Karpas-422 (cell line): ENCODE results near the gene SMYD3. TPM values are rescaled to one million over a fixed set of nuclear protein-coding genes. Genes with fewer than 3 reads are reported as not detected.

Source experiments
- DNase-seq: peaks from one replicate; pipeline ENCODE4 v3.0.0-alpha.2; 2015
- H2AFZ ChIP-seq: fragments of 200-600 bp; sonication (generic); 2 replicates; pipeline ENCODE4 v1.6.1; 2014; ENCODE audit warnings: antibody characterized with exemption, low read length, mixed read lengths
- H3K27ac ChIP-seq: fragments of 200-600 bp; sonication (generic); 2 replicates; pipeline ENCODE4 v1.5.1; 2014; ENCODE audit warnings: mild to moderate bottlenecking, low read length, moderate library complexity
- H3K27me3 ChIP-seq: fragments of 200-600 bp; sonication (generic); 2 replicates; pipeline ENCODE4 v1.6.1; 2014; ENCODE audit warnings: low read length, mixed read lengths
- H3K36me3 ChIP-seq: fragments of 200-600 bp; sonication (generic); 2 replicates; pipeline ENCODE4 v1.6.1; 2014; ENCODE audit warnings: low read length, mixed read lengths; ENCODE audit not compliant: insufficient read depth
- H3K4me1 ChIP-seq: fragments of 200-600 bp; sonication (generic); 2 replicates; pipeline ENCODE4 v1.6.1; 2014; ENCODE audit warnings: mild to moderate bottlenecking, low read length, mixed read lengths
- H3K4me2 ChIP-seq: fragments of 200-600 bp; sonication (generic); 2 replicates; pipeline ENCODE4 v1.6.1; 2014; ENCODE audit warnings: low read length, low read depth, mild to moderate bottlenecking; ENCODE audit not compliant: poor library complexity, severe bottlenecking
- H3K4me3 ChIP-seq: fragments of 200-600 bp; sonication (generic); 2 replicates; pipeline ENCODE4 v1.5.1; 2014; ENCODE audit warnings: mild to moderate bottlenecking, antibody characterized with exemption, low read length, mixed read lengths
- H3K79me2 ChIP-seq: fragments of 200-600 bp; sonication (generic); 2 replicates; pipeline ENCODE4 v1.6.1; 2014; ENCODE audit warnings: mild to moderate bottlenecking, low read length, mixed read lengths
- H3K9ac ChIP-seq: fragments of 200-600 bp; sonication (generic); 2 replicates; pipeline ENCODE4 v1.6.0; 2014; ENCODE audit warnings: low read length
- H3K9me2 ChIP-seq: fragments of 200-600 bp; sonication (generic), shearing (Covaris generic); replicated peaks from 2 replicates; pipeline ENCODE4 v1.6.0; 2014; ENCODE audit warnings: mild to moderate bottlenecking, low read length, moderate library complexity; ENCODE audit not compliant: insufficient read depth
- H3K9me3 ChIP-seq: fragments of 300-700, 200-600 bp; sonication (generic); 2 replicates; pipeline ENCODE4 v1.6.1; 2014; ENCODE audit warnings: low read length, mixed read lengths
- H4K20me1 ChIP-seq: fragments of 200-600 bp; sonication (generic); 2 replicates; pipeline ENCODE4 v1.6.1; 2014; ENCODE audit warnings: mild to moderate bottlenecking, antibody characterized with exemption, low read length, low read depth; ENCODE audit not compliant: insufficient read depth
- total RNA-seq: library from RNA; depleted of rRNA; stranded (reverse); fragments of >200 nt; shearing (Covaris generic); gene quantifications from 2 replicates; pipeline ENCODE4 v1.2.3, GENCODE V29; 2014; ENCODE audit warnings: low replicate concordance

The SMYD3 gene
- total RNA-seq, 1 experiment from 2014 or later = 67.1 TPM

DNA sequence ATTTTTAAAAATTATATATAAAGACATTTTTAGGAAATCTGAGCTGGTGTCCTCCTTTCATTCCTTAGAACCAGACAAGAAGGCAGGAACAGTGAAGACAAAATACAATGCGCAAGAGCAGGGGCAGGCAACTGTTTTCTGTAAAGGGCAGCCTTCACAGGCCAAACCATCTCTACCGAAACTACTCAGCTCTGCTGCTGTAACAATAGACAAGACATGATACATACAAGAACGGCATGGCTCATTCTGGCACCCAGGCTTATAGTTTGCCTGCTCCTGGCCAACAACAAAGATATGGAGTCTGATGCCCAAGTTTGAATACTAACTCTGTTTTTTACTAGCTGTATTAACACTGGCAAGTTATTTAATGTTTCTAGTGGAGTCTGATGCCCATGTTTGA, 232.0 kb downstream of the SMYD3 start:
- Histone ChIP-seq H4K20me1 (no peaks in the 10 kb centered on the region), H3K4me3 (no peak overlapping the region), H3K4me2 (no peak overlapping the region), H3K9ac (no peak overlapping the region), H3K27ac (no peak overlapping the region), H2AFZ (no peak overlapping the region), H3K36me3 (no peaks in the 10 kb centered on the region), H3K79me2 (no peaks in the 10 kb centered on the region; the same call in 1 of the 2 replicates), H3K9me2 (no peaks in the 10 kb centered on the region), H3K27me3 (no peaks in the 10 kb centered on the region), H3K4me1 (no peaks in the 10 kb centered on the region), H3K9me3 (no peaks in the 10 kb centered on the region)
- no peak for DNase-seq

DNA sequence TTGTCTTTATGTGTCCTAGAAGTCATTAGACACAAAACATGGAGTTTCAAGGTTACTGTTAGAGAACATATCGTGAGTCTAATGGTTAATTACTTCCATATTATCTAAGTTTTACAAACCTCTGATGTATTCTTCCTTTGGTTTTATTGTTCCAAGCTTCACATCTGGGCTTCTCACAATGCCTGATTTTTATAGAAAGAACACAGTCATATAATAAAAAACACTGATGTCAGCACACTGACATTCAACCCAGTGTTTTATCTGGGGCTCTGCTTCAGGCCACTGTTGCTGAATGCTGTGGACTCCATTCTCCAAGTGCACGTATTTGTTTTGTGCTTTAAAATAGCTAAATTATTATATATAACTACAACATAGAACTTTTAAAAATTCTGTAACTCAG, 232.9 kb downstream of the SMYD3 start:
- Histone ChIP-seq H3K4me1 (no peaks in the 10 kb centered on the region), H2AFZ (no peak overlapping the region), H3K27me3 (no peaks in the 10 kb centered on the region), H3K4me3 (no peak overlapping the region), H3K27ac (no peak overlapping the region), H4K20me1 (0 out of 2 replicates have a peak, but pooled peaks cover 4% of the 10 kb centered on the region), H3K9me2 (no peaks in the 10 kb centered on the region), H3K9ac (no peak overlapping the region), H3K4me2 (no peak overlapping the region), H3K79me2 (no peaks in the 10 kb centered on the region; the same call in 1 of the 2 replicates), H3K9me3 (no peaks in the 10 kb centered on the region), H3K36me3 (no peaks in the 10 kb centered on the region)
- no peak for DNase-seq

DNA sequence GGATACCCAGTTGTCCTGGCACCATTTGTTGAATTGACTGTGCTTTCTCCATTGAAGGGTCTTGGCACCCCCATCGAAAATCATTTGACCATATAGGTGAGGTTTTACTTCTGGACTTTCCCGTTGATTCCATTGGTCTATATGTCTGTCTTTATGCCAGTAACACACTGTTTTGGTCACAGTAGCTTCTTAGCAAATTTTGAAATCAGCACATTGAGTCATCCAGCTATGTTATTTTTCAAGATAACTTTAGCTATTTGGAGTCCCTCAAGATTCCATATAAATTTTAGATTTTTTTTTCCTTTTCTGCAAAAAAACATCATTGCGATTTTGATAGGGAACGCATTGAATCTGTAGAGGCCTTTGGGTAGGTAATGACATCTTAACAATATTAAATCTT, 235.6 kb downstream of the SMYD3 start:
- H3K27me3 ChIP-seq = no peaks in the 10 kb centered on the region
- no peaks in the 10 kb centered on the region for H3K9me3 ChIP-seq
- H3K4me3 ChIP-seq = no peak overlapping the region
- H3K9me2 ChIP-seq = no peaks in the 10 kb centered on the region
- no peak overlapping the region for H3K9ac ChIP-seq
- no peaks in the 10 kb centered on the region for H3K79me2 ChIP-seq
- H3K4me2 ChIP-seq = no peak overlapping the region
- no peak overlapping the region for H3K27ac ChIP-seq
- no peaks in the 10 kb centered on the region for H3K36me3 ChIP-seq
- 0 out of 2 replicates have a peak, but pooled peaks cover 4% of the 10 kb centered on the region for H4K20me1 ChIP-seq
- no peaks in the 10 kb centered on the region for H3K4me1 ChIP-seq
- no peak overlapping the region for H2AFZ ChIP-seq
- DNase-seq = no peak

DNA sequence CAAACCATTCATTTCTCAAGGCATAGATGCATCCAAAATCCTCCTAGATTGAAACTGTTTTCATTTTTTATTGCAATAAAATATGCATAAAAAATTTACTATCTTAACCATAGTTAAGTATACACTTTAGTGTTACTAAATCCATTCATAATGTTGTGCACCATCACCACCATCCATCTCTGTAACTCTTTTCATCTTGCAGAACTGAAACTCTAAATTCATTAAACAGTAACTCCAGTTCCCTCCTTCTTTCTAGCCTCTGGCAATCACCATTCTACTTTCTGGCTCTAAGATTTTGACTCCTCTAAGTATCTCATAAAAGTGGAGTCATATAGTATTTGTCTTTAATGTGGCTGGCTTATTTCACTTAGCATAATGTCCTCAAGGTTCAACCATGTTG, 236.8 kb downstream of the SMYD3 start:
- H3K4me2 ChIP-seq = no peak overlapping the region
- no peaks in the 10 kb centered on the region for H3K9me2 ChIP-seq
- H3K27me3 ChIP-seq = no peaks in the 10 kb centered on the region
- H3K9me3 ChIP-seq = no peaks in the 10 kb centered on the region
- H3K9ac ChIP-seq = no peak overlapping the region
- H3K36me3 ChIP-seq = no peaks in the 10 kb centered on the region
- DNase-seq = no peak
- H2AFZ ChIP-seq = no peak overlapping the region
- 0 out of 2 replicates have a peak, but pooled peaks cover 4% of the 10 kb centered on the region for H4K20me1 ChIP-seq
- no peak overlapping the region for H3K27ac ChIP-seq
- H3K79me2 ChIP-seq = no peaks in the 10 kb centered on the region
- no peaks in the 10 kb centered on the region for H3K4me1 ChIP-seq
- H3K4me3 ChIP-seq = no peak overlapping the region

DNA sequence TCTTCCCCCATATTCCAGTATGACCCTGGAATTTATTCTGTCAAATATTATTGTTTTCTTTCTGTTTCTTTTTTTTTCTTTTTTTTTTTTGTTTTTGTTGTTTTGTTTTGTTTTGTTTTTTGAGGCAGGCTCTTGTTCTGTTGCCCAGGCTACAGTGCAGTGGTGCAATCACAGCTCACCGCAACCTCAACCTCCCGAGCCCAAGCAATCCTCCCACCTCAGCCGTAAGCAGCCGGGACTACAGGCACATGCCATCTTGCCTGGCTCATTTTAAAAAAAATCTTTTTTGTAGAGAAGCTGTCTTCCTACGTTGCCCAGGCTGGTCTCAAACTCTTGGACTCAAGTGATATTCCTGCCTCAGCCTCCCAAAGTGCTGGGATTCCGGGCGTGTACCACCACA, 237.6 kb downstream of the SMYD3 start:
- DNase-seq = no peak
- H2AFZ ChIP-seq = no peak overlapping the region
- H3K79me2 ChIP-seq = no peaks in the 10 kb centered on the region
- no peak overlapping the region for H3K4me2 ChIP-seq
- H3K36me3 ChIP-seq = no peaks in the 10 kb centered on the region
- 0 out of 2 replicates have a peak, but pooled peaks cover 4% of the 10 kb centered on the region for H4K20me1 ChIP-seq
- no peak overlapping the region for H3K4me3 ChIP-seq
- H3K4me1 ChIP-seq = no peaks in the 10 kb centered on the region
- no peaks in the 10 kb centered on the region for H3K9me2 ChIP-seq
- no peaks in the 10 kb centered on the region for H3K27me3 ChIP-seq
- no peak overlapping the region for H3K27ac ChIP-seq
- H3K9ac ChIP-seq = no peak overlapping the region
- H3K9me3 ChIP-seq = no peaks in the 10 kb centered on the region

DNA sequence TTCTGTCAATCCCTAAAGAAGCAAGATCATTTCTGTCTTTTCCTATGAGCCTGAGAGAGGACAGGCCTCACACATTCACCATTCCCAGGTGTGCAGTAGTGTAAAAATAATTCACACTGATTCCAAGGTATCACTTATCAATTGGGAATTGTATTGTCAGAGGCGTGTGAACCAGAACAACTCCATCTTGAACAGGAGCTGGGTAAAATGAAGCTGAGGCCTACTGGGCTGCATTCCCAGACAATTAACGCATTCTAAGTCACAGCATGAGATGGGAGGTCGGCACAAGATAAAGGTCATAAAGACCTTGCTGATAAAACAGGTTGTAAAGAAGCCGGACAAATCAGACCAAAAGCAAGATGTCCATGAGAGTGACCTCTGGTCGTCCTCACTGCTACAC, 239.2 kb downstream of the SMYD3 start:
- Histone ChIP-seq H2AFZ (no peak overlapping the region), H3K9me2 (no peaks in the 10 kb centered on the region)

DNA sequence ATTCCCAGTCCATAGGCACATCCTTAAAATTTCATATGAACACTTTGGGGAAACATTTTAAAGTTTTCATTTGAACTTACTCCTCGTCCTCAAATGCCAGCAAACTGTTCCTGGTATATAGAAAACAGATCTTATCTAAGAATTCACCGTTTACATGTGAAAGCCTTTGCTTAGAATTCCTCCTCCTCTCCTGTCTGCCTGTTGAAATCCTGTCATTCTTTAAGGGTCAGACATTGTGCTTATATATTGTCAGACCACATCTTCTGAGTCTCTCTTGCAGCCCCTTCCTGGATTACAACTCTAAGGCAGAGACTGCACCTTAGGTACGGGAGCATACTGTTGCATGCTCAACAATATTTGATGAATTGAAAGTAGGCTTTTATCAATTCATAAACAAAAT, 239.7 kb downstream of the SMYD3 start:
- H3K4me2 ChIP-seq = no peak overlapping the region
- no peaks in the 10 kb centered on the region for H3K9me3 ChIP-seq
- no peaks in the 10 kb centered on the region for H3K36me3 ChIP-seq
- H3K4me1 ChIP-seq = no peaks in the 10 kb centered on the region
- DNase-seq = no peak
- no peak overlapping the region for H3K4me3 ChIP-seq
- H3K9me2 ChIP-seq = no peaks in the 10 kb centered on the region
- H3K27me3 ChIP-seq = no peaks in the 10 kb centered on the region
- H3K9ac ChIP-seq = no peak overlapping the region
- no peaks in the 10 kb centered on the region for H3K79me2 ChIP-seq
- no peak overlapping the region for H2AFZ ChIP-seq
- H3K27ac ChIP-seq = no peak overlapping the region
- 0 out of 2 replicates have a peak, but pooled peaks cover 4% of the 10 kb centered on the region for H4K20me1 ChIP-seq

More for the DNA sequence above, 239.2 kb downstream of the SMYD3 start:
- H4K20me1 ChIP-seq = 0 out of 2 replicates have a peak, but pooled peaks cover 4% of the 10 kb centered on the region
- H3K9ac ChIP-seq = no peak overlapping the region
- no peak for DNase-seq
- H3K4me2 ChIP-seq = no peak overlapping the region
- no peaks in the 10 kb centered on the region for H3K27me3 ChIP-seq
- no peak overlapping the region for H3K4me3 ChIP-seq
- H3K4me1 ChIP-seq = no peaks in the 10 kb centered on the region
- H3K27ac ChIP-seq = no peak overlapping the region
- H3K9me3 ChIP-seq = no peaks in the 10 kb centered on the region
- no peaks in the 10 kb centered on the region for H3K36me3 ChIP-seq
- no peaks in the 10 kb centered on the region for H3K79me2 ChIP-seq

DNA sequence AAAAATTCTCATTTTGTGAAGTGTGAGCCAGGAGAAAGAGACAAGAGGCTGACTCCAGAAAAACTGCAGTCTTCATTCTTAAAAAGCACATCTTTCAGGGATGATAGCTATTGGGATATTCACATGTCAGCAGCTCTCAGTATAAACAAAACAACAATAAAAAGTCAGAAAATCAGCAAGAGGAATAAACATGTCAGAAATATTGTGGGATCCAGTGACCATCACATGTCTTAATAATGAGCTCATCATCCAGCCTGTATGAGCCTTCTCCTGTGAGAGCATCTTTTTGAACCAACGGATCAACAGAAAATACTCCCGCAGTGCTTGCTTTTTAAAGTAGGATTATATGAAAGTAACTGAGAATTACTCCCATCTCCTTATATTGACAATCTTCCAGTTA, 241.6 kb downstream of the SMYD3 start:
- Histone ChIP-seq H3K4me1 (no peaks in the 10 kb centered on the region), H2AFZ (no peak overlapping the region), H3K4me3 (no peak overlapping the region), H3K27me3 (no peaks in the 10 kb centered on the region), H3K79me2 (no peaks in the 10 kb centered on the region), H3K9me3 (no peaks in the 10 kb centered on the region), H3K36me3 (no peaks in the 10 kb centered on the region), H4K20me1 (0 out of 2 replicates have a peak, but pooled peaks cover 4% of the 10 kb centered on the region), H3K9ac (no peak overlapping the region), H3K4me2 (no peak overlapping the region), H3K27ac (no peak overlapping the region), H3K9me2 (no peaks in the 10 kb centered on the region)
- no peak for DNase-seq

DNA sequence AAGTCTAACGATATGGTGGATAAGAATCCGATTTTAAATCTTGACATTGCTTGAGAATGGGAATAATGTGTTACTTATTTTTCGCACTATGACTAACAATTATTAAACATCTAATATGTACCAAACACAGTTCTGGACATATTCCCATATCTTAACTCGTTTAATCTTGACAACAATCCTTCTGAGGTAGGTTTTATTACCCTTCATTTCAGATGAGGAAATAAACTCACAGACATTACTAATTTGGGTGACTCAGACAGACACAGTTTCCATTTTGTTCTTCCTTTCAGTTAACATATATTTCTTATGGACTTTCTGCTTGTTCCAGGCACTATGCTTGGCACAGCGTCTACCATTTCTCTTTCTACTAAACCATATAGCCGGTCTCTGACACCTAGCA, 244.8 kb downstream of the SMYD3 start:
- Histone ChIP-seq H3K4me3 (no peak overlapping the region), H3K27me3 (no peaks in the 10 kb centered on the region), H3K9me2 (no peaks in the 10 kb centered on the region), H4K20me1 (no peaks in the 10 kb centered on the region), H3K36me3 (no peaks in the 10 kb centered on the region), H3K9ac (no peak overlapping the region), H3K4me1 (no peaks in the 10 kb centered on the region), H3K79me2 (no peaks in the 10 kb centered on the region), H3K27ac (no peak overlapping the region), H3K4me2 (no peak overlapping the region), H2AFZ (no peak overlapping the region), H3K9me3 (no peaks in the 10 kb centered on the region; the same call in 1 of the 2 replicates)
- DNase-seq = no peak
